Left ventricle myocardium superior (tissue), 1 donor: ENCODE measurements around the gene CCDC71L. TPM values are rescaled to one million over a fixed set of nuclear protein-coding genes. Genes with fewer than 3 reads are reported as not detected.
"Not testable (repeated sequence)": the region's sequence is repeated elsewhere in the genome, so short reads cannot be mapped to it uniquely, and the experiment has no call there.

ENCODE experiments used
- ATAC-seq: fragments of 200-7000 bp; cut with Tn5 transposase; one replicate; pipeline ENCODE4 v1.9.1; 2020; ENCODE audit warnings: mild to moderate bottlenecking, moderate library complexity
- DNase-seq: peaks from one replicate; pipeline ENCODE4 v3.0.0-alpha.2; 2020
- intact Hi-C: fragments of 100-400 bp; cut with micrococcal nuclease; formaldehyde crosslinking; loops from one replicate; pipeline ENCODE4 v1.11.0; 2022
- long read RNA-seq: library from polyadenylated mRNA; unstranded; transcript quantifications from one replicate; pipeline ENCODE4 v2.0.0, GENCODE V29; 2021
- total RNA-seq: library from RNA; stranded (reverse); fragmentation: NEBNext Ultra II Directional; extraction: Animal tissue kit (Norgen Biotek cat#: 25700); gene quantifications from one replicate; pipeline ENCODE4 v1.2.1, GENCODE V29; 2021
- donor health status: DM: no; HTN: yes; CAD: no; lungs with severe emphysema.

The CCDC71L gene
- 6.4 TPM for total RNA-seq
- long read RNA-seq, full-length matches to known transcripts, result 7 of 7 reads
- long read RNA-seq, partial matches to known transcripts, result 0 of 7 reads
- long read RNA-seq, other reads (novel, unspliced or antisense), result 0 of 7 reads

GRCh38 chr7:106660862-106661720 is at the start of gene CCDC71L:
Gene CCDC71L, minus strand, starts transcription at chr7:106661158. Its CDS starts 262 bp downstream, at chr7:106660896.
- ATAC-seq, result peak; percentile 97
- intact Hi-C loops, result loop anchor here (10.0 kb wide), 1 partner anchor 74 kb away; no protein-coding TSS in a partner anchor

DNA sequence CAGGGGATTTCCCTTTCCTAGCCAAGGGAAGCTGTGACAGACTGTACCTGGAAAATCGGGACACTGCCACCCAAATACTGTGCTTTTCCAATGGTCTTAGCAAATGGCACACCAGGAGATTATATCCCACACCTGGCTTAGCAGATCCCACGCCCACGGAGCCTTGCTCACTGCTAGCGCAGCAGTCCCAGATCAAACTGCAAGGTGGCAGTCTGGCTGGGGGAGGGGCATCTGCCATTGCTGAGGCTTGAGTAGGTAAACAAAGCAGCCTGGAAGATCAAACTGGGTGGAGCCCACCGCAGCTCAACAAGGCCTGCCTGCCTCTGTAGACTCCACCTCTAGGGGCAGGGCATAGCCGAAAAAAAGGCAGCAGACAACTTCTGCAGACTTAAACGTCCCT is 48.6 kb upstream of the CCDC71L start:
- not testable (repeated sequence) for DNase-seq, ATAC-seq

More at GRCh38 chr7:106660862-106661720, at the start of gene CCDC71L:
- peak; percentile 97 for DNase-seq

DNA sequence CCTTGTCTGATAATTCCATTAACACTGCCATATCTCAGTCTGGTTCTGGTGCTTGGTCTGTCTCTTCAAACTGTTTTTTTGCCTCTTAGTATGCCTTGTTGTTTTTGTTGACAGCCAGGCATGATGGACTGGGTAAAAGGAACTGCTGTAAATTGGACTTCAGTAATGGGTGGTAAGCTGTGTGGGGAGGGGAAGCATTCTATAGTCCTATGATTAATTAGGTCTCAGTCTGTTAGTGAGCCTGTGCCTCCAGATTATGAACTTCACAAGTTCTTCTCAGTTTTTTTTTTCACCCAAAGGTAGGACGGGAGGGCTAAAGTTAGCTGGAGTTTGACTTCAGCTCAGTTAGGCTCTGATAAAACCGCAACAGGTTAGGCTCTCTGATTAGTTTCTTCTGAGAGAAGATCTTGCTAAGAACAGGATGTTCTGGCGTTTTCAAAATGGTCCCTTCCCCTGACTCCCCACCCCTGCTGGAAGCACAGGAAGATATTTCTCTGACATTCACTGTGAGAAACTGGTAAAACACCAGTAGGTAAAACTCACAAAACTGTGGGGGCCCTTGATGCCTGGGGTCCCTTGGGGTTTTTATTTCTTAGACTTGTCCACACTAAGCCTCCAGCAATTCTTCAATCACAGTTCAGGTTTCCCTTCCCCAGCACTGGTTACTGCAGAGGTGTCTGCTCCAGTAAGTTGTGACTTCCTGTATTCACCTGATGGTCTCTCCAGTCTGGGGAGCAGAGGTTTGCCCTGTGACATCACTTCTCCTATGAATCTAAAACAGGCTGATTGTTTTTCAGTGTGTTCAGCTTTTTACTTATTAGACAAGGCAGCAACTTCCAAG is 43.3 kb upstream of the CCDC71L start:
- DNase-seq (no peak), ATAC-seq (no peak)
- intact Hi-C loops, result no loop called here

More for the DNA sequence above, 48.6 kb upstream of the CCDC71L start:
- intact Hi-C loops, result not testable (repeated sequence)

DNA sequence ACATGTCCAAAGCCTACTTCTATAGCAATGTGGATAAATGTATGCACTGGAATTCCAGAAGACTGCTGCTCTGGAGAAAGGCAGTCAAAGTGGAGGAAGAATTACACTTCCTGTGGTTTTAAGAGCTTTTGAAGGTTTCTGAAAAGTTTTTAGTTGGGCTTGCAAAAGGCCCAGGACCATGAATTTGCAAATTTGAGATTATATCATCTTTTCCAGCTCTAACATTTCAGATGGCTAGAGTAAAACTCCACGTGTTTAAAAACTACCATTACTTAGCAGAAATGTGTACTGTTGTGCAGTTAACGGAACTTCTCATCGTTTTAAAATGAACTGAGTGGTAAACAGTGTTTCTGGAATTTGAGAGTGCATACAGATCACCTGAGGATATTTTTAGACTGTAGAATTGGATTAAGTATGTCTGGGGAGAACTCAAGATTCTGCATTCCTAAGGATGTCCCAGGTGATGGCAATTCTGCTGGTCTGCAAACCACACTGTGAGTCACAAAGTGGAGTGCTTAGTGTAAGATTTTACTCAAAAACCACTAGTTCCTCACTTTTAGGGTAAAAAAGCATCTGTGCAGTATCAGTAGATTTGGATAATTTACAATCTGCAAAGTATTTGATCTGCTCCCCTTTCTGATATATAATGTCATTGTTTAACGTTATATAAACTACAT is 32.9 kb upstream of the CCDC71L start:
- ATAC-seq, result no peak
- no peak for DNase-seq
- intact Hi-C loops, result no loop called here

DNA sequence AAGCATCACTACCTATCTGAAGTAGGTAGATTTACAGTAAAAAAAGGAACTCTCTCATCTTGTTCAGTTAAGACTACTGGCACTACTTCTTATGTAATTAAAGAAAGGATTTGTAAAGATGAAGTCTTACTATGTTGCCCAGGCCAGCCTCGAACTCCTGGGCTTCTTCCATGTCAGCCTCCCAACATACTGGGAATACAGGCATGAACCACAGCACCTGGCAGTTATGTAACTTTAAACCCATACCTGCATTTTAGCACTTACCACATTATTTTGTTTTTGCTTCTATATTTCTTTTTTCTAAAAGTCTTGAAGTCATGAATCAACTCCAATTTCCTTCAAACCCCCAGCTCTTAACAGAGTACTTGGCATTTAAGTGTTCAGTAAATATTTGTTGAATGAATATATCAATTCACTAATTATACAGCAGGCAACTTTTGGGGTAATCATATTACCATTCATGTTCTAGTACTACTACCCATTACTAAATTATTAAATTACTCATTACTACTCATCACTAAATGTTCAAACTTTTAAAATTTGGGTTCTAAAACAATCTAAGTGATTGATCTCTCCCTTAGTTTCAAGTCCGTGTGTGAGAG is 31.6 kb upstream of the CCDC71L start:
- DNase-seq, result no peak
- intact Hi-C loops, result no loop called here
- no peak for ATAC-seq

- DNase-seq, intact Hi-C loops, ATAC-seq: not testable (repeated sequence)
Measured at GRCh38 chr7:106688161-106688560, 27.2 kb upstream of the CCDC71L start.

GRCh38 chr7:106683941-106684340 is 23.0 kb upstream of the CCDC71L start:
- ATAC-seq (no peak), DNase-seq (no peak)
- intact Hi-C loops, result no loop called here

DNA sequence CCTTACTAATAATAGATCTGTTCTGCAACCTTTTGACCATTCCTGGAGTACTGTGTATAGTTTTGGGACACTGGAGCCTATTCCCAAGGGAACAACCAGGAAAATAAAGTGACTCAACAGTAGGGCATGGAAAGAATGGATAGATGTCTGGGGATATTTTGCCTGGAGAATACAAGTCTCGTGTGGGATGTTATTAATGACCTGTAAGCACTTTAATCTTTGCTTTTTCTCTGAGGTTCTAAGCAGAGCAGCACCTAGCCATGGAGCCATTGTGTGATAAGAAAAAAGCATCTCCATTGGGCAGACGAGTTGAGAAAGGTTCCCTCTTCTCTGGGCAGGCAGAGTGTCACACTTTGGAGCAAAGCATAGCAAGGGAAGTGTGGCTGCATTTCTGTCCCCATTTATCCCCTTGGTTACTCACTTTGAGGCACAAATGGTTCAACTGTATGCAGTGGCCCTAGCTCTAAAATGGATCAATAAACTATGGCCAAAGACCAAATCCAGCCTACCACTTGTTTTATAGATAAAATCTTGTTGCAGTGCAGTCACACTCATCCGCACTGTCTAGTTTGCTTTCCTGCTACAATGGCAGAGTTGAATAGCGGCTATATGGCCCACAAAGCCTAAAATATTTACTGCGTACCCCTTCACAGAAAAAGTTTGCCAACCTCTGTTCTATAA is 21.0 kb upstream of the CCDC71L start:
- ATAC-seq (no peak), DNase-seq (no peak)
- intact Hi-C loops, result no loop called here

GRCh38 chr7:106679153-106679931 is 18.4 kb upstream of the CCDC71L start:
- DNase-seq, result no peak
- no peak for ATAC-seq
- intact Hi-C loops, result no loop called here

GRCh38 chr7:106678795-106679152 is 17.8 kb upstream of the CCDC71L start:
- intact Hi-C loops, result no loop called here
- no peak for DNase-seq

DNA sequence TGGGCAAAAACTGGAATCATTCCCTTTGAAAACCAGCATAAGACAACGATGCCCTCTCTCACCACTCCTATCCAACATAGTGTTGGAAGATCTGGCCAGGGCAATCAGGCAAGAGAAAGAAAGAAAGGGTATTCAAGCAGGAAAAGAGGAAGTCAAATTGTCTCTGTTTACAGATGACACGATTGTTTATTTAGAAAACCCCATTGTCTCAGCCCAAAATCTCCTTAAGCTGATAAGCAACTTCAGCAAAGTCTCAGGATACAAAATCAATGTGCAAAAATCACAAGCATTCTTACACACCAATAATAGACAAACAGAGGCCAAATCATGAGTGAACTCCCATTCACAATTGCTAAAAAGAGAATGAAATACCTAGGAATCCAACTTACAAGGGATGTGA is 15.5 kb upstream of the CCDC71L start:
- ATAC-seq, DNase-seq, intact Hi-C loops: not testable (repeated sequence)

More at GRCh38 chr7:106678795-106679152, 17.8 kb upstream of the CCDC71L start:
- no peak for ATAC-seq

DNA sequence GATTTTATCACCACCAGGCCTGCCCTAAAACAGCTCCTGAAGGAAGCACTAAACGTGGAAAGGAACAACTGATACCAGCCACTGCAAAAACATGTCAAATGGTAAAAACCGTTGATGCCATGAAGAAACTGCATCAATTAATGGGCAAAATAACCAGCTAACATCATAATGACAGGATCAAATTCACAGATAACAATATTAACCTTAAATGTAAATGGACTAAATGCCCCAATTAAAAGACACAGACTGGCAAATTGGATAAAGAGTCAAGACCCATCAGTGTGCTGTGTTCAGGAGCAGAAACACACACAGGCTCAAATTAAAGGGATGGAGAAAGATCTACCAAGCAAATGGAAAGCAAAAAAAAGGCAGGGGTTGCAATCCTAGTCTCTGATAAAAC is 12.7 kb upstream of the CCDC71L start:
- ATAC-seq, DNase-seq, intact Hi-C loops: not testable (repeated sequence)

DNA sequence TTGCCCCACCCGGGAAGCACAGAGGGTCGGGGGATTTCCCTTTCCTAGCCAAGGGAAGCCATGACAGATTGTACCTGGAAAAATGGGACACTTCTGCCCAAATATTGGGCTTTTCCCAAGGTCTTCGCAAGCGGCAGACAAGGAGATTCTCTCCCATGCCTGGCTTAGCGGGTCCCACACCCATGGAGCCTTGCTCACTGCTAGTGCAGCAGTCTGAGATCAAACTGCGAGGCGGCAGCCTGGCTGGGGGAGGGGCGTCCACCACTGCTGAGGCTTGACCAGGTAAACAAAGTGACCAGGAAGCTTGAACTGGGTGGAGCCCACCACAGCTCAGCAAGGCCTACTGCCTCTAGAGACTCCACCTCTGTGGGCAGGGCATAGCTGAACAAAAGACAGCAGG is 11.0 kb upstream of the CCDC71L start:
- DNase-seq, intact Hi-C loops, ATAC-seq: not testable (repeated sequence)

DNA sequence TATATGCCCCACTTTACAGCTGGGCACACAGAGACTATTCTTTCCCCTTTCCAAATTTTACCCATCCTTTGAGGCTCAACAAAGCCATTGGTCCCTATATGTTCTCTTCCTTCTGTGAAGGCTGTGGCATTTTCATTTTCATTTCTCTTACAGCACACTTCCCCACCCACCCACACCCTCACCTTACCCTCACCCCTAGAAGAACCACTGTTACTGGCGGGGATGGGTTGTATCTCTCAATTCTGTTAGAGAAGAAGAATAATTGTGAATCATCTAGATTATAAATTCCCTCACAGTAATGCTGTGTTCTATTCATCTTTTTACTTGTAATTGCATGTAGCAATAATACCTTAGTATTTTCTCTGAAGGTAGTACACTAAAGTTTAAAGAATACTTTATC is 10.2 kb upstream of the CCDC71L start:
- intact Hi-C loops, result no loop called here
- DNase-seq (no peak), ATAC-seq (no peak)

DNA sequence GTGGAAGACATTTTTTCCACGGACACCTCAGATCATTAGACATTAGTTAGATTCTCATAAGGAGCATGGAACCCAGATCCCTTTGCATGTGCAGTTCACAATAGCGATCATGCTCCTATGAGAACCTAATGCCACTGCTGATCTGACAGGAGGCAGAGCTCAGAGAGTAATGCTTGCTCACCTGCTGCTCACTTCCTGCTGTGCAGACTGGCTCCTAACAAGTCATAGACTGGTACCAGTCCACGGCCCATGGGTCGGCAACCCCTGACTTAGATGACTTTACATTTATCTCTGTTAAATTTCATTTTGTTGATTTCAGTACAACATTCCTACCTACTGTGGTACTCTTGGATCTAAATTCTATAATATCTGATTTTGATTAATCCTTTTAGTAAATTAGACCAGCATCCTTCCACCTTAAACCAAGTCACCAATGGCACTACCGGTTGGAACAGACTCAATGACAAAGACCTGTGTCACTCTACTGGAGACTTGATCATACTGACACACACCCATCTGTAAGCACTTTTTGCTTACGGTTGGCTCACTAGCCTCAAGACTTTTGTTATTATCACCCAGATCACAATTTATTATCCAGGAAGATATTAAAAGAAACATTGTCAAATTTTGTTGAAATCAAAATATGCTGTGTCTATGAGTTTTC is 8.0 kb upstream of the CCDC71L start:
- intact Hi-C loops, result loop anchor here (10.0 kb wide), 1 partner anchor 66 kb away; no protein-coding TSS in a partner anchor
- no peak for ATAC-seq

DNA sequence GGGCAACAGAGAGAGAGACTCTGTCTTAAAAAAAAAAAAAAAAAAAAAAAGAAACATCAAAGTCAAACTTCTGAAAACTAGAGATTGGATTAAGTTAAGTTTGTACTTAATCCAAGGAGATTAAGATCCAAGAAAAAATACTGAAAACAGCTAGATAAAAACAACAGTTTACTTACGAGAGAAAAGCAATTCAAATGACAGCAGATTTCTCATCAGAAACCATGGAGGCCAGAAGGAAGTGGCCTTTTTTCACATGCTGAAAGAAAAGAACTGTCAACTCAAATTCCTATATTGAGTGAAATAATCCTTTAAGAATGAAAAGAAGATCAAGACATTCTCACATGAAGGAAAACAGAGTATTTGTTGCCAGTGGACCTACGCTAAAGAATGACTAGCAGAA is 5.4 kb upstream of the CCDC71L start:
- DNase-seq (no peak), ATAC-seq (no peak)
- intact Hi-C loops, result loop anchor here (10.0 kb wide), 1 partner anchor 68 kb away; no protein-coding TSS in a partner anchor

More for the DNA sequence above, 8.0 kb upstream of the CCDC71L start:
- no peak for DNase-seq

DNA sequence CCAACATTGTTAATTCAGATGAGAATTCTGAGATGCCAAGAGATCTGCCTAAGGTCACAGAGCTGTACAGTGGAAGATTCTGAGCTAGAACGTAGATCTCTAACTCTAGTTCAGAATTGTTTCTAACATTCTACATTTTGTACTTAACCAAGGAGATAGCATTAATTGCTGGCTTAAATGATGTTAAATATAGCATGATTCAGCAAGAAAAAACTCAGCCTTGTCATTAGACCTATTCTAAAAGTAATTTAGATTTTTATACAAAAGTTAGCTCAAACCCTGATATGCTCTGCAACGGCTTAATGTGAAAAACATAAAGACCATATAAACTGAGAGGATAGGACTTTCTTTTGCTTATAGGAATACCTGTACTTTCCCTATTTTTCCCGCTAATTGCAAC is 3.4 kb upstream of the CCDC71L start:
- DNase-seq (no peak), ATAC-seq (no peak)
- intact Hi-C loops, result loop anchor here (10.0 kb wide), 1 partner anchor 70 kb away; no protein-coding TSS in a partner anchor
